A204.1 (cell line): ENCODE measurements around the gene SLC35F3.
"Not testable (repeated sequence)": the region's sequence is repeated elsewhere in the genome, so short reads cannot be mapped to it uniquely, and the experiment has no call there.

Experiments
- FAIRE-seq: peaks from 2 replicates; lab custom pipeline; 2012; peaks lifted over from hg19 to GRCh38; lab: Jason Lieb, UNC

SLC35F3 gene

DNA sequence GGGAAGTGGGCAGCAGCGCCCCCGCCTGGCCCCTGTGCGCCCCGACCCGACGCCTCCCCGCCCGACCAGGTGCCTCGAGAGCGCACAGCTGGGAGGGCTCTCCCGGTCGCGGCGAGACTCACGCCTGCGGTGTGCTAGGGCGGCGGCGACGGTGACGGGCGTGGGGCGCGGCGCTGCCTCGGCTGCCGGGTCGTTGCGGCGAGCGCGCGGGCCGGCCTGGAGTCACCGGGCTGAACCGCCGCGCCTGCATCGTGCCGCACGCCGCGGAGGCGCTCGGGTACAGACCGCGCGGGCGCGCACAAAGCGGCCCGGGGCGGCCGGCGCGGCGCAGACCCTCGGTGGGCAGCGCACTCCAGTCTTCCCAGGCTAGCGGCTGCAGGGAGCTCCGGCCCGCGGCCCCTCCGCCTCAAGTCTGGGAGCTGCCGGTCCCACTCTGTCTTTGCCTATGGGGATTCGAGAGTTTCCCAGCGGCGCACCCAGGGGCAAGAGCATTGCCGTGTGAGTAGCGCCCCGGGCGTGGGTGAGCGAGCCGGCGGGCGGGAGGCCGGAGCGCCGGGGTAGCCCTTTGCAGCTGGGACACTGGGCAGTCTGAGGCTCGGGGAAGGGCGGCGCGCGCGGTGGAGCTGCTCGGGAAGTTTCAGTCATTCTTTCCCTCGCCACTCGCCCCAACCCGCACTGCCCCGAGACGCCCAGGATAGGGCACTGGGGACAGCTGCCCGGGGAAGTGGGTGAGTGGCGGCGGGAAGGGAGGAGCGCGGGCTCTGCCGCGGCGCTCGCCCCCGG, at the start of gene SLC35F3:
TSS of gene SLC35F3 (plus strand) at position 44 of the 783 bp plus-strand sequence.
- no peak for FAIRE-seq

DNA sequence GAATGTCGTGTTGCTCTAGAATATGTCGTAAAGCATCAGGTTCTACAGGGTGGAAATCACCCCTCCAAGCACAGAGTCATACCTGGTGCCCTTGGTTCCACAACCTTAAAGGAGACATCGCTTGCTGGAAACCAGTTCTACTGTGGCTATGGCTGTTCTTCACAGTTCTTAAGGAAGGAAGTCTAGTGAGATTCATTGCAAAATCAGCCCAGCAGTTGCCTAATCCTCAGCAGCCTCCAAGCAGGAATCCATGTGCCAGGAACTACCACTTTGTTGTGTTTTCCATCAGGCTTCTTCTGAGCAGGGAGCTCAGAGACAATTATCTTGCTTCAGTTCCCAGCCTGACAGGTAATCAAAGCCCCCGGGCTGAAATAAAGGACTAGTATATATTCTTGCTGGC, 45.0 kb upstream of the SLC35F3 start:
- FAIRE-seq = no peak

DNA sequence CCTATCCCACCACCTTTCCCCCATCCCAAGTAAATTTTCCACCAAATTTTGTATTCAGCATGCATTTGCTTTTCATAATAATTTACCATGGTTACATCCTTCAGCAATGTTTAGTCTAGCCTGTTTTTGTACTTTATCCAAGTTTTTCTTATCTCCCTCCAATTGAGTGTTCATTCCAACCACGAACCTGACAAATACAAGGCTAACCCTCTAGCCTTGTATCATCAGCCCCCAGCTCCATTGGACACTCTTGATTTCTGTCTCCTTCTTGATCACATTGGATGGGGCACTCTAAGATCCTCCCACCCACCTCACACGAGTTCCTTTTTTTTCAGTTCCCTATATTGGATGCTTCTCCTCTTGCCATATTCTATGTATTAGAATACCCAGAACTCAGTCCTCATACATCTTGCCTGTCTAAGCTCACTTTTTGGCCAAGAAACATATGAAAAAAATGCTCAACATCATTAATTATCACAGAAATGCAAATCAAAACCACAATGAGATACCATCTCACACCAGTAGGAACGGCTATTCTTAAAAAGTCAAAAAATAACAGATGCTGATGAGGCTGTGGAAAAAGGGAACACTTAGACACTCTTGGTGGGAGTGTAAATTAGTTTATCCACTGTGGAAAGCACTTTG, 40.5 kb upstream of the SLC35F3 start:
- FAIRE-seq = no peak

DNA sequence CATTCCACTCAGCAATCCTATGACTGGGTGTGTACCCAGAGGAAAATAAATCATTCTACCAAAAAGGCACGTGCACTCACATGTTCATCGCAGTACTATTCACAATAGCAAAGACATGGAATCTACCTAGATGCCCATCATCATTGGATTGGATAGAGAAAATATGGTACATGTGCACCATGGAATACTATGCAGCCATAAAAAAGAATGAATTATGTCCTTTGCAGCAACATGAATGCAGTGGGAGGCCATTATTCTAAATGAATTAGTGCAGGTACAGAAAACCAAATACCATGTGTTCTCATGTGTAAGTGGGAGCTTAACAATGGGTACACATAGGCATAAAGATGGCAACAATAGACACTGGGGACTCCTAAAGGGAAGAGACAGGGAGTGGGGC, 39.9 kb upstream of the SLC35F3 start:
- no peak for FAIRE-seq

DNA sequence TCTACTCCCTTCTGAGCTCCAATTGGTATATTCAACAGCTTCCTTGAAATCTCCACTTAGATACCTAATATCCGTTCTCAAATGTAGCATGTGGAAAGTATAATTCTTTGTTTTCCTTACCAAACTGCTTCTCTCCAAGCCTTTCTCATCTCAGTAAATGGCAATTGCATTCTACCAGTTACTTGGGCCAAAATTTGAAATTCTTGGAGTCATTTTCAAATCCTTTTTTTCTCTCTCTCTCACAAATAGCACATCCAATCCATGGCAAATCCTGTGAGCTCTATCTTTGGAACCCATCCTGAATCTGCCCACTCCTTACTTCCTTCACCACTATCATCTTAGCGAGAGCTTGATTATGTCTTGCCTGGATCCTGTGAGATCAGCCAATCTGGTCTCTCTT, 39.3 kb upstream of the SLC35F3 start:
- no peak for FAIRE-seq

DNA sequence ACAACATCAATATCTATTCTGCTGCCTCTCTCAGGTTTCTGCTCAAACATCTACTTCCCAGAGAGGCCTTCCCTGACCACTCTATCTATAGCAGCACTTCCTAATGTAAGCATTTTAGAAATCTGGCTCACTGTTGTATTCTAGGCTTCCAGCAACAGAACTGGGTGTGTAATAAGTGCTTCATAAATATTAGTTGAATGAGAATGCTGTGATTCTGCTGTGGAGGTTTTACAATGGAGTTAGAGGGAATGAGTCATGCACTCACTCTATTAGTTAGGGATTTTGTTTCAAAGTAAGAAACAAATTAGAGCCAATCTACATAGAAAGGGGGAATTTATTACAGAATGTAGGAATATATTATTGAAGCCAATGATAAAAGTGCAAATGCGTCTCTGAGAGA, 38.6 kb upstream of the SLC35F3 start:
- no peak for FAIRE-seq

DNA sequence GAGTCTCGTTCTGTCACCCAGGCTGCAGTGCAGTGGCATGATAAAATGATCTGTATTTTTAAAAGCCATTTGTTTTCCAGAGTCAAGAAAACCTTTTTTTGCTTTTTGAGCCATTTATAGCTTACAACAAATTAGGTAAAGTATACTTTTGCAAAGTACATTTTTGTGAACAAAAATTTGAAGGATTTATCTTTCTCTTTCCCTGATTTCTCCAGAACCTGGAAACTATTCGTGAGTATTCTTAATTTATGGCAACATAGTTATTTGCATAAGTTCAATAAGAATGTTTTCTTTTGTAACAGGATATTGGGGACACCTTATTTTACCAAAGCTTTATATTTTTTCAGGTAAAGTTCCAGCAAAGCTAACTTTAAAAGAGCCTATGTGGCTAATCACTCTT, 37.4 kb upstream of the SLC35F3 start:
- FAIRE-seq = no peak

DNA sequence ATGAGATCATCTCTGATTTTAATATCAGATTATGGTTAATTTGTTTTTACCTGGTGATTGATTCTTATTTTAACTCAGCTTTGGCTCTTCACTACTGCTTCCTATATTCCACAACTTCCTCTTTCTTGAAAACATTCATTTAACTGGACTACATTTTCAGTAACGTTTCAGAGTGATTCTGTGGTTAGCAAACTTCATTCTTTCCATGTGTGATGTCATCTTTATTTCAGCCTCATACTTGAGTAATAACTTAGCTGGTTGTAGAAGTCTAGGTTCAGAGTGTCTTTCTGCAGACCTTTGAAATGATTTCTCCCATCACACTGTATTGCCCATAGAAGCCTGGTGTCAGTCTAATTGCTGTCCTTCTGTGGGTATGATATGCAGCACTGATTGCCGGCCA, 36.0 kb upstream of the SLC35F3 start:
- FAIRE-seq = no peak

DNA sequence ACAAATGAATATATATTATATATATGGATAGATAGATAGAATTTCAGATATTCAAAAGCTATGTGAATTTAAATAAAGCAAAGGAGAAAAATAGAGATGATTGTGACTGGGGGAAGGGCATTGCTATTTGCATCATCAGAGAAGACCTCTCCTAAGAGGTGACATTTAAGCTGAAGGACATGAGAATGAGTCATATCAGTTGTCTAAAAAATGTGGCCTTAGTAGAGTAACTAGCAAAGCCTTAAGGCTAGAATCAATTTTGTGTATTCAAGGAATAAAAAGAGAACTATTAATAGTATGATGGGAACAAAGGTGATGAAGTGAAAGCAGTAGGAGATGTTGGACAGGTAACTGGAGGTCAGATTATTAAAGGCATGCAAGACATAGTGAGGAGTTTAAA, 34.8 kb upstream of the SLC35F3 start:
- FAIRE-seq = no peak

DNA sequence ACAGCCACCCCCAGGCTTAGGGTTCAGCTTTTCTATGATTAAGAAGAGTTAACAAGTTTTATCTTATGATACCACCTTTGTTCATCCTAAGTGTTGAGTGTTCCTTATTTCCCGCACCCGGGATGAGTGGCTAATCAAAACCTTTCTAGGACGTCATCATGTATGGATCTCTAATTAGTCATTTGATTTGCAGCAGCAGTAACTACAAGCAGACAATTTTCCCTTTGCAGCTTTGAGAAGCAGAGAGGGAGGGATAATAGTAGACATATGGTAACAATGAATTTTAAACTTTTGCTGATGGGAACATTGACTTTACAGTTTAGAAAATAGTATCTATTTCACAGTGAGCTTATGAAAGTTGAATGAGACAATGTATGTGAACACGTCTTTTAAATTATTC, 30.8 kb upstream of the SLC35F3 start:
- FAIRE-seq = no peak

DNA sequence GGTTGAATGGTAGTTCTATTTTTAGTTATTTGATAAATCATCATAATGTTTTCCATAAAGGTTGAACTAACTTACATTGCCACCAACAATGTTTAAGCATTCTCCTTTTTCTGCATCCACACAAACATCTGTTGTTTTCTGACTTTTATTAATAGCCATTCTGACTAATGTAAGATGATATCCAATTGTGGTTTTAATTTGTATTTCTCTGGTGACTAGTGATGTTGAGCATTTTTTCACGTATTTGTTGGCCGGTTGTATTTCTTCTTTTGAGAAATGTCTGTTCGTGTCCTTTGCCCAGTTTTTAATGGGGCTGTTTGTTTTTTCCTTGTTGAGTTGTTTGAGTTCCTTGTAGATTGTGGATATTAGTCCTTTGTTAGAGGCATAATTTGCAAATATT, 24.6 kb upstream of the SLC35F3 start:
- FAIRE-seq = no peak

DNA sequence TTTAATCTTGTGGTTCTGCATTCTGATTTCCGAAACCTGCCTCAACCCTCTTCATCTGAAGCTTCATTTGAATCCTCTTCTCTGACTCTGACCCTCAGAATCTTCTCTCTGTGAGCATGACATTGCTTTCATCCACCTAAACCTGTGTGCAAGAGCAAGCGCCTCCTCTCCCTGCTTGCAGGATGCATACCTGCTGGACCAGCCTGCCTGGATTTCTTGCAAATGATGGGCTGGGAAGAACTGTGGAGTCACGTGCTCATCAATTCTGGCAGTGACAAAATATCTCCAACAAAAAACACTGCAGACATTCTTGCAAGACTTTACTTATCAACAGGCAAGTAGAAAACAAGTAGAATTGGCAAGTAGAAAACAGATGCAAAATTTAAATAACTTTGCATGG, 20.8 kb upstream of the SLC35F3 start:
- FAIRE-seq = no peak

DNA sequence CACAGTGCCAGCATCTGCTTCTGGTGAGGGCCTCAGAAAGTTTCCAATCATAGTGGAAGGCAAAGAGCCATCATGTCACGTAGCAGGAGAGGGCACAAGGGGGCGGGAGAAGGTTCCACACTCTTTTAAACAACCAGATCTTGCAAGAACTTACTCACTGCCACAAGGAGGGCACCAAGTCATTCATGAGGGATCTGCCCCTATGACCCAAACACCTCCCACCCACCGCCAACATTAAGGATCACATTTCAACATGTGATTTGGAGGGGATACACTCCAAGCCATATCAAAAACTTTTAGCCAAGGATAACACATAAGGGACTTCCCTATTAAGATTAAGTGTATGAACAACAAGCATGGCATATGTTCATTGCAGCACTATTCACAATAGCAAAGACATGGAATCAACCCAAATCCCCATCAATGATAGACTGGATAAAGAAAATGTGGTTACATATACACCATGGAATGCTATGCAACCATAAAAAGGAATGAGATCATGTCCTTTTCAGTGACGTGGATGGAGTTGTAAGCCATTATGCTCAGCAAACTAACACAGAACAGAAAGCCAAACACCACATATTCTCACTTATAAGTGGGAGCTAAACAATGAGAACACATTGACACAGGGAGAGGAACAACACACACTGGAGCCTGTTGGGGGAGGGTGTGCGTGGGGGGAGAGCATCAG, 19.9 kb upstream of the SLC35F3 start:
- no peak for FAIRE-seq

DNA sequence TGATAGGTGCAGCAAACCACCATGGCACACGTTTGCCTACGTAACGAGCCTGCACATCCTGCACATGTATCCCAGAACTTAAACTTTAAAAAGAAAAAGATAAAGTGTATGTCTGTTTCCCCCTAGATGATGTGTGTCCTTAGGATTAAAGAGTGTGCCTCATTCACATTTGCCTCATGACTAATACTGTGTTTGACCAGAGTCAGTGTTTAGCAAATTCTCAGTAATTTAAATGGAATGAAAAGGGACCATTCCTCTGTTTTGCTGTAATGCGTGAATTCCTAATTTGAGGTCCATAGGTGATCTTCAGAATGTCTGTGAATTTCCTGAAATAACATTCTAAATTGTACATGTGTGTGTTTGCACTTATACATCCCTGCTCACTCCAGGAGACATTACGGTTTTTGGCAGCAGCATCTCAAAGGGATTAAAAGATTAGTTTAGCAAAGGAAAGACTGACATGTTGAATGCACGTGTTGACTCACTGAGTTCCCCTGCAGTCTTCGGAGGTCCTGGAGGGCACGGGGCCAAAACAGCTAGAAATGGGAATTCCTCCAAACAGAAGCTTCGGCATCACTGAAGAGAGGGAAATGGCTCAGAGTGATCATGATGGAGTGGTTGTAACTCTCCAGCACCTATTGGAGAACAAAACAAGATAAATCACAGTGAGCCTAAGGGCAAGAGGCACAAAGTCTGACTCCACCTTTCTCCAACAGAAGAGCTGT, 19.1 kb upstream of the SLC35F3 start:
- no peak for FAIRE-seq

DNA sequence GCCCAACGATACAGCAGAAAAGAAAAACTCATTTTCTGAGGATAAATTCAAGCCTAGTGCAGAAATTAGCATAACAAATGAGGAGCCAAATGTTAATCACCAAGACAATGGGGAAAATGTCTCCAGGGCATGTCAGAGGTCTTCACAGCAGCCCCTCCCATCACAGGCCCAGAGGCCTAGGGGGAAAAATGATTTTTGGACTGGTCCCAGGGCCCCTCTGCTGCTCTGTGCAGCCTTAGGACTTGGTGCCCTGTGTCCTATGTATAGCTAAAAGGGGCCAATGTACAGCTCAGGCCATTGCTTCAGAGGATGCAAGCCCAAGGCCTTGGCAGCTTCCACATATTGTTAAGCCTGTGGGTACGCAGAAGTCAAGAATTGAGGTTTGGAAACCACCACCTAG, 13.3 kb upstream of the SLC35F3 start:
- FAIRE-seq = not testable (repeated sequence)

DNA sequence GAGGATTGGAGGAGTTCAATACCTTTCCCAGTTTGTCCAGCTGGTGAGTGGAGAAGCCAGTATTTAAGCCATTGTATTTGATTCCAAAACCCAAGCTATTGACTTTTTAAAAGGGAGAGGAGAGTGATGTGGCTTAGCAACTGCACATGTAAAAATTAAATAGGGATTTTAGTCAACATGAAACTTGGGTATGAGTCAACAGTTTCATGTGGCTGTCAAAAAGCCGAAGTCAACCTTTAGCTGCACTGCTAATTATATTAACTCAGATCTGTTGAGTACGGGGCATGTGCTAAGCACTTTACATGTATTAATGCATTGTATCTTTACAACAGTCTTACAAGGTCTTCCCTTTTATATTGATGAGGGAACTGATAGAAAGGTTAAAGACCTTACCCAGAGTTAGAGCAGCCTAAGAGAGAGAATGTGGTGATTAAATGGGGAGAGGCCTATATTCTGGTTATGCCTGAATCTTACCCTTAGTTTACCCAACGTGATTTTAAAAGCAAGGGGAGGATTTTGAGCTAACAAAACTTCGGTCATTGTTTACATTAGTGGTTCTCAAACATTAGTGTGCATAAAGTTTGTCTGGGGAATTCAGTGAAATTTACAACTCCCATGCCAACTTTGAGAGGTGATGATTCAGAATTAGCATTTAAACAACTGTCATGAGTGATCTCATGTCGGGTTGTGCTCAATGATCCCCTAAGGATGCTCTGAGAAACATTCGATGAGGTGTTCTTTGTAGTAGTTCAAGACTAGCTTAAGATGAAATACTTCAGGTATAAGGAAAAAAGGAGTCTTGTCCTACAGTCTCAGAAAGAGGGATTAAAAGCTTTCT, 6.9 kb upstream of the SLC35F3 start:
- no peak for FAIRE-seq

DNA sequence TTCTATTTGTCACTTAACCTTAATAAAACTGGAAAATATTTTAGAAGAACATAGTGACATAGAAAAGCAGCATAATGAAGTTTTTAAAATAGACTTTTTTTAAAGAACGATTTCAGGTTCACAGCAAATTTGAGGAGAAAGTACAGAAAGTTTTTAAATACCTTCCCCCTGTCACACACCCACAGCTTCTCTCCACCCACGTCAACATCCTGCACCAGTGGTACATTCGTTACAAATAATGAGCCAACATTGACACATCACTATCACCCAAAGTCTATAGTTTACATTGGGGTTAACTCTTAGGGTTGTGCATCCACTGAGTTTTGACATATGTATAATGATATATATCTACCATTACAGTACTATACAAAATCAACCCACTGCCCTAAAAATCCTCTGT, 3.0 kb upstream of the SLC35F3 start:
- no peak for FAIRE-seq

DNA sequence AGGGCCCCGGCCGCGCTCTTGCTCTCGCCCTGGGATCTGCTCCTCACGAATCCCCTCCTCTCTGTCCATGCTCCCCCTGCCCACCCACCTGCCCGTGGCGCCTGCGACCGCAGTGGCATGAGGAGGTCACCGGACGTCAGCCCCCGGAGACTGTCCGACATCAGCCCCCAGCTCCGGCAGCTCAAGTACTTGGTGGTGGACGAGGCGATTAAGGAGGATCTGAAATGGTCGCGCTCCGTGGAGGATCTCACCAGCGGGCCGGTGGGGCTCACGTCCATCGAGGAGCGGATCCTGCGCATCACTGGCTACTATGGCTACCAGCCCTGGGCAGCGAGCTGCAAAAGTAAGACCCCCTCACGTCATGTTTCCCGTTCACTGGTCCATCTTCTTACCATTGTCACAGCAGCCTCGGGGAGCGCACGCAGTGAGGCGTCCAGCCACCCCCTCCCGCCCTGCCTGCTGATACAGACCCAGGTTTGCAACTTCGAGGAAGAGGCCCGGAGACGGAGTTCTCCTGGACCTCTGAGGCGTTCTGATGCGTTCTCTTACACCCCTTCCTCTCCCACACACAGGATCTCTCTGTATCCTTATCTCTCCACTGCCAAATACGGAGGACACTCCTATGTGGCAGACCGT, 1.1 kb downstream of the SLC35F3 start:
- FAIRE-seq = no peak

DNA sequence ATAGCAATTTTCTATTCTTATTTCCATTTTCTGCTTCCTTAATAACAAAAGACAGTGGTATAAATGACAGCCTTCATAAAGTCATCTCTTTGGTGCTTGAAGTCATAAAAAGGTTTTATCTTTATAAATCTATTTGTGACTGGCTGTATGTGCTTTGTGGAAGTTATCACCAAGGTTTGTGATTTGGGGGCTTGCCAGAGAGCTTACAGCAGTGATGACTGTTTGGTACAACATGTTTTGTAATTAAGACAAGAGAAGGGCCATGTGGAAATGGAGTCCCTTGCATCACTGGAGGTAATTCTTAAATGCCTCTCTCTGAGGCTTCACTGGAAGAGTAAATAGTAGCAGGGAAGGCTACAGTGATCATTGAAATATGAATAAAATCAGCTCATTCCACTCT, 2.7 kb downstream of the SLC35F3 start:
- no peak for FAIRE-seq

DNA sequence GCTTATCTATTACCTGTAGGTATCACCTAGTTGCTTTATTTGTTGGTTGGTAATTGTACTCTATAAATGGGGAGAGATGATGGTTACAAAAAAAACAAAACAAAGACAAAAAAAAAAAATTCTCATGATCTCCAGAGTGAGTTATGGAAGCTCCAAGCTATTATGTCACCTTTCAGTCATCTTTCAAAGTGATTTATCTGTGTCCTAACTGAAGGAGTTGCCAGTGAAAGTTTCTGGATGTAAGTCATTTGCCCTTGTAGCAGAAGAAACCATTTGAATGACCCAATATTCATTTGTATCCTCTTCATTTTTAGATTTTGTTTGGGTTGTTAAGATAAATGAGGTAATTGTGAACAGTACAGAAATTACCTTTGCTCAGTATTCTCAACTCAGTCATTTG, 3.6 kb downstream of the SLC35F3 start:
- no peak for FAIRE-seq

DNA sequence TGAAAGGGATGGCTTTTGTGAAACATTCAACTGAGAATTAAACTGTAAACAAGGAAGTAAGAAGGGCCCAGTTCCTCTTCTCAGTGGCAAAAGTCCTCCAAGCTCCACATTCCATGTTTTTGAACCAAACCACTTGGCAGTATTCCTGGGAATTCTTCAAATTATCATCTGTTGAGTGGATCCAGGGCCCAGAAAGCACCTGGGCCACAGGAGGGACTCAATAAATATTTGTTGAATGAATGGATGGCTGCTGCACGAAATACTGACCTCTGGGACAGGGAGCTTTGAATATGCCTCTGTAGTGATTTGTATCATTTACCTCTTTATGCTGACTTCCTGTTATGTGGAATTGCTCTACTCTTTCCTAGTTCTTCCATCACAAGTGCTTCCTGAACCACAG, 4.7 kb downstream of the SLC35F3 start:
- no peak for FAIRE-seq

DNA sequence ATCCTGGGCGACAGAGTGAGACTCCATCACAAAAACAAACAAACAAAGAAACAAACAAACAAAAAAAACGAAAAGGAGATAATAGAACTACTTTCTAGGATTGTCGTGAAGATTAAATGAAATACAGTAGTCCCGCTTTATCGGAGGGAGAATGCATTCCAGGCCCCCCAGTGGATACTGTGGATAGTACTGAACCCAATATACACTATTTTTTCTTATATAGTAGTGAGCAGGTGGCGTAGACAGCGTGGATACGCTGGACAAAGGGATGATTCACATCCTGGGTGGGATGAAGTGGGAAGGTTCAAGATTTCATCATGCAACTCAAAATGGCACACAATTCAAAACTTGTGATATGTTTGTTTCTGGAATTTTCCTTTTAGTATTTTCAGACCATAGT, 8.0 kb downstream of the SLC35F3 start:
- no peak for FAIRE-seq
